GM18517 (cell line): ENCODE results near the gene VAV3.
"Not testable (repeated sequence)": the region's sequence is repeated elsewhere in the genome, so short reads cannot be mapped to it uniquely, and the experiment has no call there.

ENCODE experiments used
- ATAC-seq: cut with Tn5 transposase; IDR thresholded peaks from one replicate; pipeline ENCODE4 v1.9.1; 2021; ENCODE audit warnings: mild to moderate bottlenecking, moderate library complexity; ENCODE audit not compliant: unreplicated experiment

The VAV3 gene

DNA sequence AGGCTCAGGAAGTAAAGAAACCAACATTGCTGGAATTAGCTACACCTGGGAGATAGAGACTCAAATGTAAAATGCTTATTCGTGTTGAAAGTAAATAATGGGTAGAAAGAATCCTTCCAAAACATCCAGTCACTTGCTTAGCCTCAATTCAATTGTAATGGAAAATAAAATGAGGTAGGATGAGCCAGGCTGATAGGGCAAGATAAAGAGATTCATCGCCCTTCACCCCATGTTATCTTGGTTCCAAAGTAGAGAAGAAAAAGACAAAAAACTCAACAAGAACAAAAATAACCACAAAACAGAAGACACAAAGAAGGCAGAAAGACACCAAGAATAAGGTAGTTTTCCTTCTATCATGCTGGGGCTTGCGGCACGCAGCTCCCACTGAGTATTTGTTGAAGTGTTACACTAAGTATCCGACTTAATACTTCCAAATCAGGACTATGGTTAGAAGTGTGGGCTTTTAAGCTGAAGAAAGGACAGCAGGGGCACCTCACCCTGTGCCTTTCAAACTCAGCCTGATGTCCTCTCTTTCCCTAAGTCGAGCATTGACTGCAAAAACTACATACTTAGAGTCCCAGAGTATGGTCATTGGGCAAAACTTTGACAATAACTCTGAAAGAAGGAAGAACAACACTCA, 202.1 kb downstream of the VAV3 start:
- no peak for ATAC-seq

DNA sequence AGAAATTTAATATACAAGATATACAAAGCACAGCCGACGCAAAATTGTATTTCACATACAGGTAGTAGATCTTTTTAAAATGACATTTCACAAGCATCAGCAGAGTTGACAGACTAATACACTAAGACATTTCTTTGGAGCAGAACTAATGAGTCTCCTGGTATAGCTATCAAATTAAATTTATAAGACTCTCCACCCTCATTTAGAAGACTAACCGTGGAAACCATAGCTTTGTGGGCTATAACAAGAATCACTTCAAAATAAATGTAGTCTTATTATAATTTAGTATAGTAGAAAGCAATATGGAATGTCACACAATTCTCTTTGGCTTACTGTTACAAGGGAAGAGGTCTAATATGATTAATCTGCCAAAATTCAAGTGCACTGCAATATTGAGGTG, 204.9 kb downstream of the VAV3 start:
- ATAC-seq: no peak

DNA sequence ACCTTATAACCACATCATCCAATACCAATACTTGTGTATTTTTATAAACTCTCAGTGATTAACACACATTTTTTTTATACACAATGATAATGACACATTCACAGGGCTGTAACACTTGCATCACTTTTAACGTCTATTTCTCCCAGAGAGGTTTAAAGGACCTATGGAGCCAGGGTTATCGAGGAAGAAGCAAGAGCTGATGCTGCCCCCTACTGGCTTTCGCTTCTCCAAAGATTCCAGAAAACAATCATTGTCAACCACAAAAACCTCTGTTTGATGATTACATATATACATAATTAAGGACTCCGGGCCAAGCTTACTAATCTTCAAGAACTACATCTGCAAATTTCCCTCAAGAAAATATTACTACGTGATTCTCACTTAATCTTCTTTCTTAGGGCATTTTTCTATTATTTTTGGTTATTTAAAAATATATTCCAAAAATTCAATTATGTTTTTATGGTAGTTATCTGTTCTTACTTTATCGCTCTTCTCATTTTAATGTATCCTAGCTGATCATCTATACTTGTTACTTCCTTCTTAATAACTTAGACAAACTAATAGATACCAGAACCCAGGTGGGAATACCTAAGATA, 214.5 kb downstream of the VAV3 start:
- ATAC-seq: no peak

DNA sequence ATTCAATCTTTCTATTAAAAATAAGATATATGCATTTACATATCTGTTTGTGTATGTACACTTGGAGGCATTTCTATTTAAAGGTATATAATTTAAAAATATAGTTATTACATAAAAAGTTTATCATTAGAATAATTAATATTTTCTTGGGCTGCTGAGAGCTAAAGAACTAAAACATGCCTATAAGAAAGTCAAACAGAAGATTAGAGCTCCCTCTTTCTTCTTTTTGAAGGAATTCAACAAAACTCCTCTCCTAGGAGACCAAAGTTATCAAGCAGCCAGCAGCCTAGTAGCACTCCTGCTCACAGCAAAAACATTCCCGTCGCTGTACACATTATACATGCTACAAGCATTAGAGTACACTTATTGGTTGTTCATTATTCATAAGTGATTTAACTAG, 216.4 kb downstream of the VAV3 start:
- no peak for ATAC-seq

DNA sequence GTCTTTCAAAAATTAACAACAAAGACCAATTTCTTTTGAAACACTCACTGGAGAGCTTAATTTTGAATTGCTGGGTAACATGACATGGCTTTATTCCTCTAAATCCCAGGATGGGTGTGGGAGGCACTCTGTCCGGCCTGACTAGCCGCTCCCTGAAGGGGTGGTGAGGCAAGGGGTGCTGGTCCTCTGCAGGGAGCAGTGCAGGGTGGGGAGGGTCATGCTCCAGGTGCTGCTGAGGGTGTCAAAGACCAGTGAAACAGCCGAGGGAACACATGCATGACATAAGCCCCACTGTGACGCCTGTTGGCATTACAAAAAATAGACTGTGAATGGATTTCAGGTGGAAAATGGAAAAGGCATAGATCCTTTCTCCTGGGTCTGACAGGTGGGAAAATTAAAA, 223.7 kb downstream of the VAV3 start:
- no peak for ATAC-seq

DNA sequence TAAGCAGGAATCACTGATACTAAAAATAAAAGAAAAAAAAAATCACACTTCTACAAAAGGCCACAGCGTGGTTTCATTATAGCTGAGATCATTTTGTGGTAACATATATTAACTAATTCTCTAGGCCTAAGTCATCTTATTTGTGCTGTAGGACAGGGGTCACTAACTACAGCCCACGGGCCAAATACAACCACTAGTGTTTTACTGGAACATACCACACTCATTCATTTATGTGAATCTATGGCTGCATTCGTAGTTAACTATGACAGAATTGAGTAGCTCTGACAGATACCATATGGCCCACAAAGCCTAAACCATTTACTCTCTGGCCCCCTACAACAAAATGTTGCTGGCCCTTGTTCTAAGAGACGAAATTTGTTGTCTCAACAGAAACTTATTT, 224.4 kb downstream of the VAV3 start:
- ATAC-seq: no peak

DNA sequence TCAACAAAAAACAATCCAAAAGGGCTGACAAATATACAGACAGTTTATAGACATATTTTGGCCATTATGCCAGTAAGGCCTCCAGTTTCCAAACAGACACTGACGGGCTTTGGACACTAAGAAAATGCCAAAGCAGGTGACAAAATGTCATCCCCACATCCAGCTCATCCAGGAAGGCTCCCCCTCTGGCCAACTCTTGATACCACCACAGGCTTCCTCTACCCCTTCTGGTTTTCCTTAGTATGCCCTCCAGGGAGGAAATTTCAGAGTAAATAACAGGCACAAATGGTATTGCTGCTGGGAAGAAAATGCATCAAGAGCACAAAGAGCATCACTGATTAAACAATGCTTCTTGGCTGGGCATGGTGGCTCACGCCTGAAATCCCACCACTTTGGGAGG, 225.3 kb downstream of the VAV3 start:
- ATAC-seq: no peak

DNA sequence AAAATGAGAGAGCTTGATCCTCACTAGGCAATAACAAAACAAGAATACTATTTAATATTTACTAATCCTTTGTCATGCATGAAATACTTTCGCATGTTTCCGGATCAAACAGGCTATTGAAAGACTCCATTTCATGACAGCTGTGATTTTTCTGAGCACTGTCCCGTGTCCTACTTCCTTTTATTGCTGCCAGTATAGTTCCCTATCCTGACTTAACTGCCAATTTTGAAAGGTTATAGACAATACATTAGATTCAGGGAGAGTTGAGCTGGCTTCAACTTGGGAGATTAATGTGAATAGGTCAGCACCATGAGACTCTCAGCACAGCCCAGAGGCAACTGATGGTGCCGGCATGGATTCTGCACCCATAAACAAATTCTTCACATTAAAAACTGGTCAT, 225.8 kb downstream of the VAV3 start:
- no peak for ATAC-seq

DNA sequence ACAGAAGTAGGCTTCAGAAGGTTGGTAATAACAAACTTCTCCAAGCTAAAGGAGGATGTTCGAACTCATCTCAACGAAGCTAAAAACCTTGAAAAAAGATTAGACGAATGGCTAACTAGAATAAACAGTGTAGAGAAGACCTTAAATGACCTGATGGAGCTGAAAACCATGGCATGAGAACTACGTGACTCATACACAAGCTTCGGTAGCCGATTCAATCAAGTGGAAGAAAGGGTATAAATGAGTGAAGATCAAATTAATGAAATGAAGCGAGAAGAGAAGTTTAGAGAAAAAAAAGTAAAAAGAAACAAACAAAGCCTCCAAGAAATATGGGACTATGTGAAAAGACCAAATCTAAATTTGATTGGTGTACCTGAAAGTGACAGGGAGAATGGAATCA, 231.6 kb downstream of the VAV3 start:
- ATAC-seq: not testable (repeated sequence)

DNA sequence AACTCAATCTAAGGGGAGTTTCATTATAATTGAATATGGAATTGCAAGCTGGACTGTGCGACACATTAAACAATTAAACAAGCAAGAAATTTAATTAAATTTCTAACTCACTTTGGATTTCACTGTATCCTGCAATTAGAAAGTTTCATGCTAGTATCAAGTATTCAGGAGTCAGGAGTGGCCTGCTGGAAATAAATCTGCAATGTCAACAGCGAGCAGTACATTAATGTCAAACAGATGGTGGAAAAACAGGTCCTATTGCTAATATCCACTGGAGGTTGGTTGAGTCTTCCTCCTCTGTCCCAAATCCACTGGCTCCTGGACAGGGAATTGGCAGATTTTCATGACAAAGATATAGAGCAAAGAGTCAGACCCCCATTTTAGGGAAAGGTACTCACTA, 237.1 kb downstream of the VAV3 start:
- no peak for ATAC-seq

DNA sequence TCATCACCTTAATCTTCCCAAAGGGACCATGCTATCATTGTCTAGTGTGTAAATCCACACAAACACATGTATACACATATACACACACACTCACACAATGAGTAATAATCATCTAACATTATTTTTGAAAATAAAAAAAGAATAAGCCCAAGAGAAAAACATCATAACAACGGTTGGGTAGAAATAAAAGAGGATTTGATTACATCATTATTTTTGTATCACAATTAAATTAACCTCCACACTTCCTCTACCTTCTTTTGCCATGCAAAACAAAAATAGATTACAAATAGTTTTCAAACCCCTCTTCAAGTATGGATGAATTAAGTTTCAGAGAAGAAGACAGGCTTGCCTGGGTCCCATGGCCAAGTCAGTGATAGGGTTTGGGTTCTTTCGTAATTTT, 238.1 kb downstream of the VAV3 start:
- ATAC-seq: no peak

DNA sequence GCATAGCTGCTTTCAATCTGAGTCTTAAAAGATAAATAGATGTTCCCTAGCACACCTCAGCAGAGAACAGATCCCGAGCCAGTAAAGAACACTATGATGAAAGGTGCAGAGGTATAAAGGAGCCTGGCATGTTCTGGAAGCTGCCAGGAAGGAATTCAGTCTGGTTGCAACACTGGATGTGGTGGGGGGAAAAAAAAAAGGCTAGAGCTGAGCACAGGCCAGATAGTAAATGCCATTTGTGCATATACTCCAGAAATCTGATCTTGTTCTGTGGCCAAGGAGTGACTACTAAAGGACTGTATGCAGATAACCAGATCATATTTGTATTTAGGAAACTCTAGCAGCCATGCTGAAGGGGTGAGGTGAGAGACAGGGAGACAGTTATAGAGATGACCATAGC, 240.3 kb downstream of the VAV3 start:
- ATAC-seq: no peak

DNA sequence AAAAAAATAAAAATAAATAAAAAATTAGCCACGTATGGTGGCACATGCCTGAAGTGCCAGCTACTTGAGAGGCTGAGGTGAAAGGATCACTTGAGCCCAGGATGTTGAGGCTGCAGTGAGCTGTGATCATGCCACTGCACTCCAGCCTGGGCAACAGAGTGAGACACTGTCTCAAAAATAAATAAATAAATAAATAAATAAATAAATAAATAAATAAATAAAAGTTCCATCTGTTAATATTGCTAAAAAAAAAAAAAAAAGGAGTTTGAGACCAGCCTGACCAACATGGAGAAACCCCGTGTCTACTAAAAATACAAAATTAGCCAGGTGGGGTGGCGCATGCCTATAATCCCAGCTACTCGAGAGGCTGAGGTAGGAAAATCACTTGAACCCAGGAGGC, 244.8 kb downstream of the VAV3 start:
- not testable (repeated sequence) for ATAC-seq

DNA sequence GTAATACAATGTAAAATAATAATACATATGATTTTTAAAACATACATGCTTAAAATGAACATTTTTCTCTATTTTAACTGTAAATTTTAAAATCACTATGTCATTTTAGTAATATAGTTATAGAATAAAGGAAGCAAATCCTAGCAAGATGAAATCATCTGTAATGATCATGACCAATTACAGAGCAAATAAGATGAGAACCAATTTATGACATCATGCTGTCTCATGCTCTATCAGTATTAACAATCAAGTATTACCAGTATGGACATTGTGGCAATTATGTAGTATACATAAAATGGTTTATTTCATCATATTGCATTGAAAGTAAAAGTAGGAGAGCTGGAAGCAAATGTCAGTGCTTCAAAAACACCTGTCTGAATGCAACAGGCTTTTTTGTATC, 255.0 kb downstream of the VAV3 start:
- no peak for ATAC-seq

DNA sequence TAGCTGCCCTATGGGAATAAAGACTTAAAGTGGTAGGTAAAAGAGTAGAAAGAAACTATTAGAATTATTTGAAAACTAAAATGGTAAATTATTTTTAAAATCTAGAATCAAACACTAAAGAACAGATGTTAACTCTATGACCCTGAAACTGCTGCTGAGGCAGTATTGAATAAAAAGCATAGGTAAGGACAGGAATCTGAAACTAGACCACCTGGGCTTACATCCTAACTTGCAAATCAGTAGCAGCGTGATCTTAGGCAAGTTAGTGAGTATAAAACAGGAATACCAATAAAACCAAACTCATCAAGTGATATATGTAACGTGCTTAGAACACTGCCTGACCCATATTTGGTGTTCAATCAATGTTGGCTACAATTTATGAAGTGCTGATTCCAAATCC, 257.9 kb downstream of the VAV3 start:
- no peak for ATAC-seq

DNA sequence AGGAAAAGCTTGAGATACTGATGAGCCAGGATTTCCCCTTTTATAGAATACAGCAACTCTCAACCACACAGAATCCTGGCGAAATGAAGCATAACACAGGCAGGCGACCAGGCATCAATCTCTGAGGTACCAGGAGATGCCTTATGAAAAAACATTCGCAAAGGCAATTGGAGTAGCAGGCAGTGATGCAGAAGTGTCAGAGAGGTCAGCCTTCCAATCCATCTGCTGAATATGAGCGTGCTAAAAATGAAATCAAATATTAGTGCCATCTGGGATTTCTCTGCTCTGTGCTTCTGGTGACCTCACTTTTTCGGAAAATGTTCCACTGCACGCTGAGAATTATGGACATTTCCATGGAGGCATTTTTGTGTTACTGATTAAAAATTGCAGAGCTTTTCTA, 258.8 kb downstream of the VAV3 start:
- no peak for ATAC-seq

DNA sequence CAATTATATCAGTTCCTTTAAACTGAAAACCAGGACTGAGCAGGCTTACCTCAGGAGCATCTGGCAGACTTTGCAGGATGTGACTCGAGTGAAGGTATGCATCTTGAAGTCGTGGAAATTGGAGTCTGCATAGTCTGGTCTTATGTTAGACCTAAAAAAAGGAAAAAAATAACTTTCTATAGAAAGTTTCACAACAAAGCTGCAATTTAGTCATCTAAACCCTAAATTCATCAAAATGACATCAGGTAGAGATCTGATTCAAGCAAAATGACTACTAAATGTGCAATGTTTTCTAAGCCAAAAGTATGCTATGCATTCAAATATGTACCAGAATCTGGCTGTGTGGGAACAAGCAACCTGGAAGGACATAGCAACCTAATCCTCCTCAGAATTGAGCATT, 260.1 kb downstream of the VAV3 start:
- ATAC-seq: no peak

DNA sequence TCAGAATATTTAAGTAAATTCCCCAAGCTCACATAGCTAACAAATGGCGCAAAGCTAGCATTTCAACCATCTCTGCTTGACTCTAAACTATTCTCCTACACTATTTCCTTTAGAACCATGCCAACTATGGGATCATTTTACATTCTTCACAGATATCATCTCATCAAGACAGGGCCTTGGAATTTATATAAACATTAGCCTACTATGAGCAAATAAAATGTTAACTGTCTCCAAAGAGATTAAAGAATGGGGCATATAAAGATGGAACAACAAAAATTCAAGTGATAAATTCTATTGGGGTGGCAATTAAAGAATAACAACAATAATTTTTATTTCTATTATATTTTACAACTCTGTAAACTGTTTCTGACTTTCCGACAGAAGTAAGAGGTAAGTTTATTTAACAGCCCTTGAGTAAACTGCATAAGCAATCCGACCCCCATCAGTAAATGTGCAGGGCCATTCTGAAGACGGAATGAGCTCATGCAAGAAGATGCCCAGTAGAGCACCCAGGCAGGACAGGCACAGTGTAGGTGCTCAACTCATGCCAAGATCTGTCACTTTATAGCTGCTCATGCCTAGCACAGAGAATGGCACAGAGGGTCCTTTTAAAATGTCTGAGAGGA, 261.9 kb downstream of the VAV3 start:
- ATAC-seq: no peak

DNA sequence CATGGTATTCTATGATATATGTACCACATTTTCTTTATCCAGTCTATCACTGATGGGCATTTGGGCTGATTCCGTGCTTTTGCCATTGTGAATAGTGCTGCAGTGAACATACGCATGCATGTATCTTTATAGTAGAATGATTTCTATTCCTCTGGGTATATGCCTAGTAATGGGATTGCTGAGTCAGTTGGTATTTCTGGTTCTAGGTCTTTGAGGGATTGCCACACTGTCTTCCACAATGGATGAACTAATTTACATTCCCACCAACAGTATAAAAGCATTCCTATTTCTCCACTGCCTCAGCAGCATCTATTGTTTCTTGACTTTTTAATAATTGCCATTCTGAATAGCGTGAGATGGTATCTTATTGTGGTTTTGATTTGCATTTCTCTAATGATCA, 264.3 kb downstream of the VAV3 start:
- ATAC-seq: not testable (repeated sequence)

DNA sequence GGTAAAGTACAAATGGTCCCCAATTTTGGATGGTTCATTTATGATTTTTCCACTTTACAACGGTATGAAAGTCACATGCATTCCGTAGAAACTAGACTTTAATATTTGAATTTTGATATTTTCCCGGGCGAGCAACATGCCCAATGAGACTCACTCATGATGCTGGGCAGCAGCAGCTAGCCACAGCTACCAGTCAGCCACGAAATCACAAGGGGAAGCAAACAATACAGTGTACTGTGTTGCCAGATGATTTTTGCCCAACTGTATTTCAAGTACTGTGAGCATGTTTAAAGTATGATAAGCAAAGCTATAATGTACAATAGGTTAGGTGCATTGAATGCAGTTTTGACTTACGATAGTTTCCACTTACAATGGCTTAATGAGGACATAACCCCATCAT, 266.8 kb downstream of the VAV3 start:
- ATAC-seq: no peak

DNA sequence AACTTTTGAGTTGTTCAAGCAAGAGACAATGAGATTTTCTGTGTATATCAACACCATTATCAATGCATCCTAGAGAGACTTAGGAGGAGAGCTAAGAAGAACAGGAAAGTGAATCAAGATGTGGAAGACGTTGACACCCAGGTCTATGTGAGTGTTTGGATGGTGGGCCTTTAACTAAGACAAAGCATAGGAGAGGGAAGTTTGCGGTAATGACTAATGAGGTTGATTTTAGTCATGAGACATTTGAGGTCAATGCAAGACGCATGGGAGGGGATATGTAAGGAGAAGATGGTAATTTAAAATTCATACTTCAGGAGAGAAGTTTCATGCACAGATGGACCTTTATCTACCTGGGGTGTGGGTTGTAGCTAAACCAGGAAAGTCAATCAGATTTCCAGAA, 269.6 kb downstream of the VAV3 start:
- ATAC-seq: no peak

DNA sequence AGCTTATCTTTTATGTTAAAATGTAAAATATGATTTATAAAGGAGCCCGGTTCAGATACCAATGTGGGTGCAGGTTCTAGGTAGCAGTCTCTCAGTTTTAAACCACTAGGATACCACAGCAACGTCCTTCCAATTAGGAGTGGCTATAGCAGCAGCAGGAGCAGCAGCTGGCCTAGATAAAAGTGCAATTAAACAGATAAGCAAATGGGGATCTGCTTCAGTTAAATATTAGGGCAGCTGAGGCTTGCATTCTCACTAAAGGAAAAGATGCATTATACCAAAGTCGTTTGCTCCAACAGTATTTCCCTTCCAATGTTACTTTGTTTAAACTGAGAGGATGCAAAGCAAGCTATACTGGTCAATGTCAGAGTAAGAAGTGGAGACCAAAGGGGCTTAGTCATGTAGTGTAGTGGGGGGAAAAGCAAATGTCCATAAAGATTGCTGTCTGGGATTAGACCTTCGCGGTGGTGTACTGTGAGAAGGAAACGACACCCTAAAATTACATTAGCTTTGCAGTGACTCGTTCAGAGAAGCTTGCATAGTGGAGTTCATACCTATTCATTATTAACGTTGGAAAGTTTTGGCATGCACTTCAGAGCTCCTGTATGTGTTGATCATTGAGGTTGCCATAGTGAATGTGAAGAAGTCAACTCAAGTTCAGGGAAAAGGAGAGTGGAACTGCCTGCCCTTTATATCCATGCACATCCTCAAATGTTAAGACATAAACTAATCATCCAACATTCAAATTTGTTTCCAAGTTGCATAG, 272.2 kb downstream of the VAV3 start:
- ATAC-seq: no peak
